Hepatocyte (in vitro differentiated cells): ENCODE results near the gene PRDM16.

Source experiments
- CTCF ChIP-seq: fragments of 200-600 bp; sonication (generic); IDR thresholded peaks from 2 replicates; pipeline ENCODE4 v1.5.1; 2016; ENCODE audit warnings: antibody characterized with exemption, mild to moderate bottlenecking; ENCODE audit not compliant: poor library complexity
- EZH2 ChIP-seq: fragments of 200-600 bp; sonication (generic); IDR thresholded peaks from 2 replicates; pipeline ENCODE4 v1.6.1; 2016; ENCODE audit warnings: antibody characterized with exemption, mild to moderate bottlenecking, borderline replicate concordance
- EZH2phosphoT487 ChIP-seq: fragments of 200-600 bp; sonication (generic); IDR thresholded peaks from one replicate; pipeline ENCODE4 v1.6.1; 2018; ENCODE audit warnings: antibody characterized with exemption, mild to moderate bottlenecking, low read depth, moderate library complexity; ENCODE audit not compliant: unreplicated experiment, severe bottlenecking

GRCh38 chr1:3425486-3426215 is 356.6 kb downstream of the PRDM16 start:
- no peak for TF ChIP-seq CTCF
- no peak for TF ChIP-seq EZH2phosphoT487
- TF ChIP-seq EZH2 = no peak
